WTC11 (cell line): ENCODE results near the gene GRM5.
"Not testable (repeated sequence)": the region's sequence is repeated elsewhere in the genome, so short reads cannot be mapped to it uniquely, and the experiment has no call there.

ENCODE experiments used
- ATF1 ChIP-seq: sonication (generic); formaldehyde crosslinking; IDR thresholded peaks from 2 replicates; pipeline ENCODE4 v1.8.1; 2023; ENCODE audit warnings: mild to moderate bottlenecking, moderate library complexity, missing genetic modification reagents
- CDX4 ChIP-seq: fragments of 250-450 bp; sonication (Bioruptor Pico); IDR thresholded peaks from 2 replicates; pipeline ENCODE4 v1.9.0; 2021; ENCODE audit warnings: moderate library complexity, mild to moderate bottlenecking, inconsistent platforms, borderline replicate concordance
- CTCF ChIP-seq: fragments of 200-600 bp; IDR thresholded peaks from 2 replicates; pipeline ENCODE4 v1.8.0; 2022; ENCODE audit warnings: antibody characterized with exemption
- ESRRA ChIP-seq: sonication (generic); formaldehyde crosslinking; IDR thresholded peaks from 2 replicates; pipeline ENCODE4 v1.8.1; 2022; ENCODE audit warnings: mild to moderate bottlenecking, missing genetic modification reagents, borderline replicate concordance
- HMGXB4 ChIP-seq: sonication (generic); formaldehyde crosslinking; IDR thresholded peaks from 2 replicates; pipeline ENCODE4 v1.8.1; 2023; ENCODE audit warnings: mild to moderate bottlenecking, moderate library complexity, missing genetic modification reagents
- JUN ChIP-seq: sonication (generic); formaldehyde crosslinking; IDR thresholded peaks from 2 replicates; pipeline ENCODE4 v1.8.0; 2023; ENCODE audit warnings: mild to moderate bottlenecking, missing genetic modification reagents
- ZNF121 ChIP-seq: sonication (generic); formaldehyde crosslinking; IDR thresholded peaks from 2 replicates; pipeline ENCODE4 v1.8.0; 2023; ENCODE audit warnings: missing genetic modification reagents
- ZNF232 ChIP-seq: sonication (generic); formaldehyde crosslinking; IDR thresholded peaks from 2 replicates; pipeline ENCODE4 v1.8.0; 2022; ENCODE audit warnings: mild to moderate bottlenecking, missing genetic modification reagents

- TF ChIP-seq CDX4; CTCF; JUN (CRISPR knock-in tag); HMGXB4 (CRISPR knock-in tag); ZNF232; ATF1 (CRISPR knock-in tag); ESRRA; ZNF121 (CRISPR knock-in tag): not testable (repeated sequence)
Measured at GRCh38 chr11:89000852-89001251, 64.9 kb downstream of the GRM5 start.
